Activated CD4-positive, alpha-beta T cell treated with anti-CD3 and anti-CD28 coated beads for 1 hour (primary cell): ENCODE data around the gene PGLYRP1.

Experiments
- DNase-seq: peaks from one replicate; pipeline ENCODE4 v3.0.0-alpha.2; 2020

The PGLYRP1 gene

GRCh38 chr19:46031781-46032596, 9.1 kb upstream of the PGLYRP1 start:
- DNase-seq, result no peak

- no peak for DNase-seq
Measured at GRCh38 chr19:46030812-46031550, 8.1 kb upstream of the PGLYRP1 start.

GRCh38 chr19:46025835-46026234, 3.0 kb upstream of the PGLYRP1 start:
- no peak for DNase-seq

- no peak for DNase-seq
Measured at GRCh38 chr19:46023311-46023779, 492 bp upstream of the PGLYRP1 start.

- DNase-seq, result no peak
Measured at GRCh38 chr19:46022061-46022430, 807 bp downstream of the PGLYRP1 start.

GRCh38 chr19:46021531-46022041, 1.3 kb downstream of the PGLYRP1 start:
- no peak for DNase-seq

GRCh38 chr19:46020819-46021125, 2.1 kb downstream of the PGLYRP1 start:
- no peak for DNase-seq

- DNase-seq, result no peak
Measured at GRCh38 chr19:46019270-46019669, 3.6 kb downstream of the PGLYRP1 start.

- no peak for DNase-seq
Measured at GRCh38 chr19:46018729-46019251, 4.1 kb downstream of the PGLYRP1 start.

- DNase-seq, result no peak
Measured at GRCh38 chr19:46017874-46018675, 4.8 kb downstream of the PGLYRP1 start.

GRCh38 chr19:46017095-46017429, 5.8 kb downstream of the PGLYRP1 start:
- DNase-seq, result no peak

GRCh38 chr19:46016426-46017094, 6.3 kb downstream of the PGLYRP1 start:
- DNase-seq, result peak; percentile 70

- no peak for DNase-seq
Measured at GRCh38 chr19:46015687-46016425, 7.0 kb downstream of the PGLYRP1 start.

GRCh38 chr19:46014941-46015686, 7.7 kb downstream of the PGLYRP1 start:
- DNase-seq, result peak; percentile 51

- no peak for DNase-seq
Measured at GRCh38 chr19:46014534-46014933, 8.3 kb downstream of the PGLYRP1 start.

- peak; percentile 46 for DNase-seq
Measured at GRCh38 chr19:46009530-46010510, 13.0 kb downstream of the PGLYRP1 start.

GRCh38 chr19:46006411-46006810, 16.4 kb downstream of the PGLYRP1 start:
- DNase-seq, result no peak

GRCh38 chr19:46002678-46003275, 20.1 kb downstream of the PGLYRP1 start:
- DNase-seq, result no peak

- DNase-seq, result peak; percentile 61
Measured at GRCh38 chr19:46000491-46001246, 22.2 kb downstream of the PGLYRP1 start.
